ENCODE results near the gene DDRGK1. TPM values are rescaled to one million over a fixed set of nuclear protein-coding genes. Genes with fewer than 3 reads are reported as not detected.

The DDRGK1 gene
- total RNA-seq, 1 donor from 2014 or later: 61.4 TPM

GRCh38 chr20:3166338-3166912, 38.1 kb downstream of the DDRGK1 start:
- TF ChIP-seq POLR2AphosphoS5 (IDR thresholded peaks at IDR 0.05; ENCODE audit: insufficient read depth in 1 of 2, low read depth in 1 of 2): no peak
- TF ChIP-seq POLR2A (IDR thresholded peaks at IDR 0.05): no peak
- no peak for TF ChIP-seq CTCF (IDR thresholded peaks at IDR 0.05)
- Histone ChIP-seq H3K36me3 (no peaks in the 10 kb centered on the region), H3K9me3 (no peaks in the 10 kb centered on the region), H3K27ac (no peak overlapping the region), H3K4me1 (peaks cover 7% of the 10 kb centered on the region), H3K27me3 (no peaks in the 10 kb centered on the region), H3K4me3 (no peak overlapping the region)
- DNase-seq (ENCODE audit: extremely low spot score in 2 of 2): no peak
- intact Hi-C loops (cut with DNase I): no loop called here

GRCh38 chr20:3165473-3166337, 38.8 kb downstream of the DDRGK1 start:
- Histone ChIP-seq H3K27ac (no peak overlapping the region), H3K27me3 (no peaks in the 10 kb centered on the region), H3K9me3 (no peaks in the 10 kb centered on the region), H3K4me1 (peaks cover 7% of the 10 kb centered on the region), H3K36me3 (no peaks in the 10 kb centered on the region), H3K4me3 (no peak overlapping the region)
- DNase-seq (ENCODE audit: extremely low spot score in 2 of 2): no peak
- intact Hi-C loops (cut with DNase I): no loop called here
- no peak for TF ChIP-seq POLR2A (IDR thresholded peaks at IDR 0.05)
- TF ChIP-seq POLR2AphosphoS5 (IDR thresholded peaks at IDR 0.05; ENCODE audit: insufficient read depth in 1 of 2, low read depth in 1 of 2): no peak
- TF ChIP-seq CTCF (IDR thresholded peaks at IDR 0.05): no peak

- Histone ChIP-seq H3K27me3 (no peaks in the 10 kb centered on the region), H3K4me3 (peak overlapping the region in 1 of 2 donors; percentile 15), H3K9me3 (no peaks in the 10 kb centered on the region), H3K4me1 (peaks cover 14% of the 10 kb centered on the region), H3K27ac (no peak overlapping the region), H3K36me3 (no peaks in the 10 kb centered on the region)
- no peak for DNase-seq (ENCODE audit: extremely low spot score in 2 of 2)
- intact Hi-C loops (cut with DNase I): no loop called here
- TF ChIP-seq CTCF (IDR thresholded peaks at IDR 0.05) (no peak), POLR2A (IDR thresholded peaks at IDR 0.05) (no peak), POLR2AphosphoS5 (IDR thresholded peaks at IDR 0.05; ENCODE audit: insufficient read depth in 1 of 2, low read depth in 1 of 2) (no peak)
Measured at GRCh38 chr20:3164763-3165410, 39.6 kb downstream of the DDRGK1 start.

- Histone ChIP-seq H3K9me3 (no peaks in the 10 kb centered on the region), H3K27ac (no peak overlapping the region), H3K4me3 (no peak overlapping the region), H3K27me3 (no peaks in the 10 kb centered on the region), H3K36me3 (no peaks in the 10 kb centered on the region), H3K4me1 (peaks cover 15% of the 10 kb centered on the region)
- intact Hi-C loops (cut with DNase I): no loop called here
- TF ChIP-seq CTCF (IDR thresholded peaks at IDR 0.05) (no peak), POLR2AphosphoS5 (IDR thresholded peaks at IDR 0.05; ENCODE audit: insufficient read depth in 1 of 2, low read depth in 1 of 2) (no peak), POLR2A (IDR thresholded peaks at IDR 0.05) (no peak)
- no peak for DNase-seq (ENCODE audit: extremely low spot score in 2 of 2)
Measured at GRCh38 chr20:3164043-3164762, 40.3 kb downstream of the DDRGK1 start.

All from vagina (tissue), 2 donors.